GM23338 (cell line): ENCODE results near the gene SPATA4. TPM values are rescaled to one million over a fixed set of nuclear protein-coding genes. Genes with fewer than 3 reads are reported as not detected.

Source experiments
- ATAC-seq: fragments of 200-7000 bp; cut with Tn5 transposase; 3 replicates; pipeline ENCODE4 v1.9.1; 2020
- DNase-seq: peaks from one replicate; pipeline ENCODE4 v3.0.0-alpha.2; 2015; ENCODE audit warnings: low spot score
- H2AFZ ChIP-seq: fragments of 200-600 bp; sonication (generic); 2 replicates; pipeline ENCODE4 v1.8.0; 2016; ENCODE audit warnings: antibody characterized with exemption, mild to moderate bottlenecking, moderate library complexity
- H3F3A ChIP-seq: fragments of 200-600 bp; sonication (generic); replicated peaks from 2 replicates; pipeline ENCODE4 v1.8.0; 2017; ENCODE audit warnings: antibody characterized with exemption, mixed run types, low read depth
- H3K27ac ChIP-seq: fragments of 200-600 bp; sonication (generic); 2 replicates; pipeline ENCODE4 v1.6.1; 2016; ENCODE audit warnings: low read depth
- H3K27me3 ChIP-seq: fragments of 200-600 bp; sonication (generic); 2 replicates; pipeline ENCODE4 v1.8.0; 2016; ENCODE audit warnings: mild to moderate bottlenecking, mixed run types, moderate library complexity; ENCODE audit not compliant: insufficient read depth
- H3K36me3 ChIP-seq: fragments of 200-600 bp; sonication (generic); 2 replicates; pipeline ENCODE4 v1.8.0; 2016; ENCODE audit warnings: mild to moderate bottlenecking; ENCODE audit not compliant: insufficient read depth
- H3K4me1 ChIP-seq: fragments of 200-600 bp; sonication (generic); 2 replicates; pipeline ENCODE4 v1.8.0; 2016; ENCODE audit warnings: mild to moderate bottlenecking, moderate library complexity; ENCODE audit not compliant: insufficient read depth
- H3K4me2 ChIP-seq: fragments of 200-600 bp; sonication (generic); 2 replicates; pipeline ENCODE4 v1.7.1; 2017; ENCODE audit warnings: mixed run types
- H3K4me3 ChIP-seq: fragments of 200-600 bp; sonication (generic); 2 replicates; pipeline ENCODE4 v1.6.1; 2016; ENCODE audit warnings: mixed run types
- H3K79me2 ChIP-seq: fragments of 200-600 bp; sonication (generic); replicated peaks from 2 replicates; pipeline ENCODE4 v1.8.0; 2017; ENCODE audit warnings: mild to moderate bottlenecking; ENCODE audit not compliant: insufficient read depth
- H3K9me2 ChIP-seq: fragments of 200-600 bp; sonication (generic); 2 replicates; pipeline ENCODE4 v1.8.0; 2017; ENCODE audit not compliant: insufficient read depth
- H4K20me1 ChIP-seq: fragments of 200-600 bp; sonication (generic); replicated peaks from 2 replicates; pipeline ENCODE4 v1.8.0; 2017; ENCODE audit warnings: mild to moderate bottlenecking; ENCODE audit not compliant: insufficient read depth
- H3K27ac Mint-ChIP-seq: 2 replicates; pipeline ENCODE4 v1.8.0; 2020; ENCODE audit warnings: inconsistent platforms, mild to moderate bottlenecking, moderate library complexity, mixed read lengths
- H3K27me3 Mint-ChIP-seq: 3 replicates; pipeline ENCODE4 v1.8.0; 2022; ENCODE audit warnings: low read depth, mild to moderate bottlenecking, moderate library complexity, mixed read lengths, inconsistent platforms; ENCODE audit not compliant: insufficient read depth, poor library complexity
- H3K36me3 Mint-ChIP-seq: 3 replicates; pipeline ENCODE4 v1.8.0; 2021; ENCODE audit warnings: low read depth, mild to moderate bottlenecking, inconsistent platforms, moderate library complexity, mixed read lengths
- H3K4me1 Mint-ChIP-seq: 3 replicates; pipeline ENCODE4 v1.8.0; 2020; ENCODE audit warnings: mild to moderate bottlenecking, inconsistent platforms, mixed read lengths
- H3K4me3 Mint-ChIP-seq: 3 replicates; pipeline ENCODE4 v1.8.0; 2021; ENCODE audit warnings: moderate library complexity, mild to moderate bottlenecking, inconsistent platforms, mixed read lengths
- H3K9me3 Mint-ChIP-seq: 3 replicates; pipeline ENCODE4 v1.8.0; 2020; ENCODE audit warnings: moderate library complexity, mild to moderate bottlenecking, inconsistent platforms, mixed read lengths
- EZH2phosphoT487 ChIP-seq: fragments of 200-600 bp; sonication (generic); IDR thresholded peaks from one replicate; pipeline ENCODE4 v1.8.1; 2018; ENCODE audit warnings: antibody characterized with exemption; ENCODE audit not compliant: unreplicated experiment
- JUNB ChIP-seq: IDR thresholded peaks from one replicate; pipeline ENCODE4 v1.6.1; 2016; ENCODE audit warnings: antibody characterized with exemption; ENCODE audit not compliant: unreplicated experiment
- NANOG ChIP-seq: IDR thresholded peaks from 2 replicates; pipeline ENCODE4 v1.6.1; 2016; ENCODE audit warnings: antibody characterized with exemption, borderline replicate concordance
- POLR2AphosphoS5 ChIP-seq: IDR thresholded peaks from 2 replicates; pipeline ENCODE4 v1.6.1; 2016; ENCODE audit warnings: antibody characterized with exemption, low read depth
- STAT1 ChIP-seq: IDR thresholded peaks from one replicate; pipeline ENCODE4 v1.6.1; 2016; ENCODE audit warnings: antibody characterized with exemption; ENCODE audit not compliant: unreplicated experiment
- ZNF114 ChIP-seq: fragments of 250-450 bp; sonication (Bioruptor Pico); IDR thresholded peaks from 2 replicates; pipeline ENCODE4 v1.5.0; 2020; ENCODE audit warnings: mild to moderate bottlenecking, moderate library complexity
- polyA plus RNA-seq: library from polyadenylated mRNA; unstranded; fragments of >200 nt; fragmentation: Nextera tagmentation; extraction: Ambion mirVana; gene quantifications from 2 replicates; pipeline ENCODE4 v1.2.1, GENCODE V29; 2016
- total RNA-seq: library from RNA; depleted of rRNA; stranded (reverse); fragments of >200 nt; shearing (Covaris generic); gene quantifications from 2 replicates; pipeline ENCODE4 v1.2.3, GENCODE V29; 2014
- TF ChIP-seq, protein P1 (sequence below): IDR thresholded peaks from one replicate; pipeline ENCODE4 v1.6.1; 2018; ENCODE audit warnings: antibody characterized with exemption; ENCODE audit not compliant: unreplicated experiment
- TF ChIP-seq, protein P2 (sequence below), 2 experiments: fragments of 200-600 bp in 1 of 2; sonication (generic) in 1 of 2; conservative IDR thresholded peaks; 2 replicates each; pipeline versions ENCODE4 v1.5.1 to v1.6.1; 2016 to 2017; ENCODE audit warnings: antibody characterized with exemption in 2 of 2, low read depth in 2 of 2, mild to moderate bottlenecking in 2 of 2, moderate library complexity in 1 of 2
- TF ChIP-seq, protein P3 (sequence below): IDR thresholded peaks from 2 replicates; pipeline ENCODE4 v1.6.1; 2016; ENCODE audit warnings: antibody characterized with exemption
- TF ChIP-seq, protein P4 (sequence below): fragments of 250-450 bp; sonication (Bioruptor Pico); IDR thresholded peaks from 2 replicates; pipeline ENCODE4 v1.5.0; 2020; ENCODE audit warnings: mild to moderate bottlenecking, moderate library complexity

The SPATA4 gene
- total and polyA plus RNA-seq, 2 experiments from 2014 or later: not detected

DNA sequence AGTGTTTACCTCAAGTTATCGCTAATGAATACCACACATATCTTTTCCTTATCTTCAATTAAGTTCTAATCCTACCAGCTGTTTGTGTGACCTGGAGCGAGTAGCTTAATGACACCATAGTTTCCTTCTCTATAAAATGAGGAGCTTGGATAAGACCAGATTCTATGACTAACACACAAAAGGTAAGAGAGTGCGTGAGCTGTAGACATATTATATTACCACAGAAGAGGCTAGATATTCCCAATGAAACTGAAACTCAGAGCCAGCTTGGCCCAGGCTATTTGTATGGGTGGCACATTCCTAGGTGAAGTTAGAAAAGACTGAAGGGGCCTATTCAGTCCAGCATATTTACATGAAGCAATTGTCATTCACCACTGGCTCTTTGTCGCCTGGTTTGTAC, 43.4 kb upstream of the SPATA4 start (continued):
- TF ChIP-seq, protein P1, sequence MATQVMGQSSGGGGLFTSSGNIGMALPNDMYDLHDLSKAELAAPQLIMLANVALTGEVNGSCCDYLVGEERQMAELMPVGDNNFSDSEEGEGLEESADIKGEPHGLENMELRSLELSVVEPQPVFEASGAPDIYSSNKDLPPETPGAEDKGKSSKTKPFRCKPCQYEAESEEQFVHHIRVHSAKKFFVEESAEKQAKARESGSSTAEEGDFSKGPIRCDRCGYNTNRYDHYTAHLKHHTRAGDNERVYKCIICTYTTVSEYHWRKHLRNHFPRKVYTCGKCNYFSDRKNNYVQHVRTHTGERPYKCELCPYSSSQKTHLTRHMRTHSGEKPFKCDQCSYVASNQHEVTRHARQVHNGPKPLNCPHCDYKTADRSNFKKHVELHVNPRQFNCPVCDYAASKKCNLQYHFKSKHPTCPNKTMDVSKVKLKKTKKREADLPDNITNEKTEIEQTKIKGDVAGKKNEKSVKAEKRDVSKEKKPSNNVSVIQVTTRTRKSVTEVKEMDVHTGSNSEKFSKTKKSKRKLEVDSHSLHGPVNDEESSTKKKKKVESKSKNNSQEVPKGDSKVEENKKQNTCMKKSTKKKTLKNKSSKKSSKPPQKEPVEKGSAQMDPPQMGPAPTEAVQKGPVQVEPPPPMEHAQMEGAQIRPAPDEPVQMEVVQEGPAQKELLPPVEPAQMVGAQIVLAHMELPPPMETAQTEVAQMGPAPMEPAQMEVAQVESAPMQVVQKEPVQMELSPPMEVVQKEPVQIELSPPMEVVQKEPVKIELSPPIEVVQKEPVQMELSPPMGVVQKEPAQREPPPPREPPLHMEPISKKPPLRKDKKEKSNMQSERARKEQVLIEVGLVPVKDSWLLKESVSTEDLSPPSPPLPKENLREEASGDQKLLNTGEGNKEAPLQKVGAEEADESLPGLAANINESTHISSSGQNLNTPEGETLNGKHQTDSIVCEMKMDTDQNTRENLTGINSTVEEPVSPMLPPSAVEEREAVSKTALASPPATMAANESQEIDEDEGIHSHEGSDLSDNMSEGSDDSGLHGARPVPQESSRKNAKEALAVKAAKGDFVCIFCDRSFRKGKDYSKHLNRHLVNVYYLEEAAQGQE: no peak
- TF ChIP-seq, protein P2, sequence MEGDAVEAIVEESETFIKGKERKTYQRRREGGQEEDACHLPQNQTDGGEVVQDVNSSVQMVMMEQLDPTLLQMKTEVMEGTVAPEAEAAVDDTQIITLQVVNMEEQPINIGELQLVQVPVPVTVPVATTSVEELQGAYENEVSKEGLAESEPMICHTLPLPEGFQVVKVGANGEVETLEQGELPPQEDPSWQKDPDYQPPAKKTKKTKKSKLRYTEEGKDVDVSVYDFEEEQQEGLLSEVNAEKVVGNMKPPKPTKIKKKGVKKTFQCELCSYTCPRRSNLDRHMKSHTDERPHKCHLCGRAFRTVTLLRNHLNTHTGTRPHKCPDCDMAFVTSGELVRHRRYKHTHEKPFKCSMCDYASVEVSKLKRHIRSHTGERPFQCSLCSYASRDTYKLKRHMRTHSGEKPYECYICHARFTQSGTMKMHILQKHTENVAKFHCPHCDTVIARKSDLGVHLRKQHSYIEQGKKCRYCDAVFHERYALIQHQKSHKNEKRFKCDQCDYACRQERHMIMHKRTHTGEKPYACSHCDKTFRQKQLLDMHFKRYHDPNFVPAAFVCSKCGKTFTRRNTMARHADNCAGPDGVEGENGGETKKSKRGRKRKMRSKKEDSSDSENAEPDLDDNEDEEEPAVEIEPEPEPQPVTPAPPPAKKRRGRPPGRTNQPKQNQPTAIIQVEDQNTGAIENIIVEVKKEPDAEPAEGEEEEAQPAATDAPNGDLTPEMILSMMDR (conservative IDR thresholded peaks at IDR 0.05; ENCODE audit: low read depth in 2 of 2): no peak
- no peak for TF ChIP-seq JUNB
- TF ChIP-seq STAT1: no peak
- no peak for TF ChIP-seq NANOG
- TF ChIP-seq ZNF114 (CRISPR knock-in tag): no peak
- TF ChIP-seq EZH2phosphoT487: no peak

DNA sequence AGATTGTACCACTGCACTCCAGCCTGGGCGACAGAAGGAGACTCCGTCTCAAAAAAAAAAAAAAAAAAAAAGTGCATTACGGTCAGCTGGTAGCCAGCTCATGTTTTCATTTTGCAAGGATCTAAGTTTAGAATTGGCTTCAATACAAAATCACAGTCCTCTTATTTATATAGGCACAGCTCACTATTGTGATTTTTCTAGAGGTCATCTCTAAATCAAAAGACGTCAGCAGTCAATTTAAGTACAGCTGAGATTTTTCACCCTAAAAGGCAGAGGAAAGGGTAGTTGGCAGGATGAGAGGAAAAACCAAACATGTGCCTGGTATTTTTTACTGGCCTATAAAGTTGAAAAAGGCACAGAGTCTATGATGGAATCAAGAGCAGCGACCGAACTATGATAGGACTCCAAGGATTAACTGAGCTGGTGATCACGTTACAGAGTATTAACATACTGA, 42.8 kb upstream of the SPATA4 start:
- no peak overlapping the region for H3K4me2 ChIP-seq
- no peaks in the 10 kb centered on the region for H3K27me3 ChIP-seq
- Mint-ChIP-seq H3K36me3 (no peaks in the 10 kb centered on the region), H3K4me3 (no peak overlapping the region), H3K4me1 (peaks cover 13% of the 10 kb centered on the region; the same call in 2 of the 3 replicates), H3K27me3 (no peaks in the 10 kb centered on the region), H3K27ac (no peak overlapping the region), H3K9me3 (no peaks in the 10 kb centered on the region)
- no peaks in the 10 kb centered on the region for H4K20me1 ChIP-seq
- TF ChIP-seq, protein P3, sequence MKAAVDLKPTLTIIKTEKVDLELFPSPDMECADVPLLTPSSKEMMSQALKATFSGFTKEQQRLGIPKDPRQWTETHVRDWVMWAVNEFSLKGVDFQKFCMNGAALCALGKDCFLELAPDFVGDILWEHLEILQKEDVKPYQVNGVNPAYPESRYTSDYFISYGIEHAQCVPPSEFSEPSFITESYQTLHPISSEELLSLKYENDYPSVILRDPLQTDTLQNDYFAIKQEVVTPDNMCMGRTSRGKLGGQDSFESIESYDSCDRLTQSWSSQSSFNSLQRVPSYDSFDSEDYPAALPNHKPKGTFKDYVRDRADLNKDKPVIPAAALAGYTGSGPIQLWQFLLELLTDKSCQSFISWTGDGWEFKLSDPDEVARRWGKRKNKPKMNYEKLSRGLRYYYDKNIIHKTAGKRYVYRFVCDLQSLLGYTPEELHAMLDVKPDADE: no peak
- TF ChIP-seq, protein P4, sequence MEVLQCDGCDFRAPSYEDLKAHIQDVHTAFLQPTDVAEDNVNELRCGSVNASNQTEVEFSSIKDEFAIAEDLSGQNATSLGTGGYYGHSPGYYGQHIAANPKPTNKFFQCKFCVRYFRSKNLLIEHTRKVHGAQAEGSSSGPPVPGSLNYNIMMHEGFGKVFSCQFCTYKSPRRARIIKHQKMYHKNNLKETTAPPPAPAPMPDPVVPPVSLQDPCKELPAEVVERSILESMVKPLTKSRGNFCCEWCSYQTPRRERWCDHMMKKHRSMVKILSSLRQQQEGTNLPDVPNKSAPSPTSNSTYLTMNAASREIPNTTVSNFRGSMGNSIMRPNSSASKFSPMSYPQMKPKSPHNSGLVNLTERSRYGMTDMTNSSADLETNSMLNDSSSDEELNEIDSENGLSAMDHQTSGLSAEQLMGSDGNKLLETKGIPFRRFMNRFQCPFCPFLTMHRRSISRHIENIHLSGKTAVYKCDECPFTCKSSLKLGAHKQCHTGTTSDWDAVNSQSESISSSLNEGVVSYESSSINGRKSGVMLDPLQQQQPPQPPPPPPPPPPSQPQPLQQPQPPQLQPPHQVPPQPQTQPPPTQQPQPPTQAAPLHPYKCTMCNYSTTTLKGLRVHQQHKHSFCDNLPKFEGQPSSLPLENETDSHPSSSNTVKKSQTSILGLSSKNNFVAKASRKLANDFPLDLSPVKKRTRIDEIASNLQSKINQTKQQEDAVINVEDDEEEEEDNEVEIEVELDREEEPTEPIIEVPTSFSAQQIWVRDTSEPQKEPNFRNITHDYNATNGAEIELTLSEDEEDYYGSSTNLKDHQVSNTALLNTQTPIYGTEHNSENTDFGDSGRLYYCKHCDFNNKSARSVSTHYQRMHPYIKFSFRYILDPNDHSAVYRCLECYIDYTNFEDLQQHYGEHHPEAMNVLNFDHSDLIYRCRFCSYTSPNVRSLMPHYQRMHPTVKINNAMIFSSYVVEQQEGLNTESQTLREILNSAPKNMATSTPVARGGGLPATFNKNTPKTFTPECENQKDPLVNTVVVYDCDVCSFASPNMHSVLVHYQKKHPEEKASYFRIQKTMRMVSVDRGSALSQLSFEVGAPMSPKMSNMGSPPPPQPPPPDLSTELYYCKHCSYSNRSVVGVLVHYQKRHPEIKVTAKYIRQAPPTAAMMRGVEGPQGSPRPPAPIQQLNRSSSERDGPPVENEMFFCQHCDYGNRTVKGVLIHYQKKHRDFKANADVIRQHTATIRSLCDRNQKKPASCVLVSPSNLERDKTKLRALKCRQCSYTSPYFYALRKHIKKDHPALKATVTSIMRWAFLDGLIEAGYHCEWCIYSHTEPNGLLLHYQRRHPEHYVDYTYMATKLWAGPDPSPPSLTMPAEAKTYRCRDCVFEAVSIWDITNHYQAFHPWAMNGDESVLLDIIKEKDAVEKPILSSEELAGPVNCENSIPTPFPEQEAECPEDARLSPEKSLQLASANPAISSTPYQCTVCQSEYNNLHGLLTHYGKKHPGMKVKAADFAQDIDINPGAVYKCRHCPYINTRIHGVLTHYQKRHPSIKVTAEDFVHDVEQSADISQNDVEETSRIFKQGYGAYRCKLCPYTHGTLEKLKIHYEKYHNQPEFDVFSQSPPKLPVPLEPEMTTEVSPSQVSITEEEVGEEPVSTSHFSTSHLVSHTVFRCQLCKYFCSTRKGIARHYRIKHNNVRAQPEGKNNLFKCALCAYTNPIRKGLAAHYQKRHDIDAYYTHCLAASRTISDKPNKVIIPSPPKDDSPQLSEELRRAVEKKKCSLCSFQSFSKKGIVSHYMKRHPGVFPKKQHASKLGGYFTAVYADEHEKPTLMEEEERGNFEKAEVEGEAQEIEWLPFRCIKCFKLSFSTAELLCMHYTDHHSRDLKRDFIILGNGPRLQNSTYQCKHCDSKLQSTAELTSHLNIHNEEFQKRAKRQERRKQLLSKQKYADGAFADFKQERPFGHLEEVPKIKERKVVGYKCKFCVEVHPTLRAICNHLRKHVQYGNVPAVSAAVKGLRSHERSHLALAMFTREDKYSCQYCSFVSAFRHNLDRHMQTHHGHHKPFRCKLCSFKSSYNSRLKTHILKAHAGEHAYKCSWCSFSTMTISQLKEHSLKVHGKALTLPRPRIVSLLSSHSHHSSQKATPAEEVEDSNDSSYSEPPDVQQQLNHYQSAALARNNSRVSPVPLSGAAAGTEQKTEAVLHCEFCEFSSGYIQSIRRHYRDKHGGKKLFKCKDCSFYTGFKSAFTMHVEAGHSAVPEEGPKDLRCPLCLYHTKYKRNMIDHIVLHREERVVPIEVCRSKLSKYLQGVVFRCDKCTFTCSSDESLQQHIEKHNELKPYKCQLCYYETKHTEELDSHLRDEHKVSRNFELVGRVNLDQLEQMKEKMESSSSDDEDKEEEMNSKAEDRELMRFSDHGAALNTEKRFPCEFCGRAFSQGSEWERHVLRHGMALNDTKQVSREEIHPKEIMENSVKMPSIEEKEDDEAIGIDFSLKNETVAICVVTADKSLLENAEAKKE (CRISPR knock-in tag): no peak
- TF ChIP-seq POLR2AphosphoS5 (no peak), ZNF114 (CRISPR knock-in tag) (no peak)
- no peaks in the 10 kb centered on the region for H3K79me2 ChIP-seq
- no peaks in the 10 kb centered on the region for H3K36me3 ChIP-seq
- H3K4me1 ChIP-seq: 0 out of 2 replicates have a peak, but pooled peaks cover 3% of the 10 kb centered on the region
- H3F3A ChIP-seq: no peaks in the 10 kb centered on the region
- H3K27ac ChIP-seq: no peak overlapping the region
- no peak for DNase-seq
- H3K4me3 ChIP-seq: no peak overlapping the region
- no peak overlapping the region for H2AFZ ChIP-seq
- no peaks in the 10 kb centered on the region for H3K9me2 ChIP-seq
- no peak for ATAC-seq
